Osteocyte (in vitro differentiated cells): ENCODE measurements around the gene SSTR5. TPM values are rescaled to one million over a fixed set of nuclear protein-coding genes. Genes with fewer than 3 reads are reported as not detected.

Source experiments
- DNase-seq: peaks from one replicate; pipeline ENCODE4 v3.0.0; 2021; ENCODE audit warnings: mixed read lengths; ENCODE audit not compliant: unreplicated experiment; ENCODE audit errors: extremely low spot score
- H3K27ac Mint-ChIP-seq: one replicate; pipeline ENCODE4 v1.8.0; 2021; ENCODE audit warnings: mild to moderate bottlenecking, mixed read lengths; ENCODE audit not compliant: unreplicated experiment
- H3K27me3 Mint-ChIP-seq: one replicate; pipeline ENCODE4 v1.8.0; 2021; ENCODE audit warnings: mixed read lengths; ENCODE audit not compliant: unreplicated experiment
- H3K36me3 Mint-ChIP-seq: one replicate; pipeline ENCODE4 v1.8.0; 2021; ENCODE audit warnings: mixed read lengths; ENCODE audit not compliant: unreplicated experiment
- H3K4me1 Mint-ChIP-seq: one replicate; pipeline ENCODE4 v1.8.0; 2021; ENCODE audit warnings: mixed read lengths; ENCODE audit not compliant: unreplicated experiment
- H3K4me3 Mint-ChIP-seq: one replicate; pipeline ENCODE4 v1.8.0; 2021; ENCODE audit warnings: mild to moderate bottlenecking, moderate library complexity, mixed read lengths; ENCODE audit not compliant: unreplicated experiment
- H3K9me3 Mint-ChIP-seq: one replicate; pipeline ENCODE4 v1.8.0; 2021; ENCODE audit warnings: mixed read lengths; ENCODE audit not compliant: unreplicated experiment
- CTCF ChIP-seq: fragments of 200-600 bp; sonication (generic); IDR thresholded peaks from 2 replicates; pipeline ENCODE4 v1.5.0; 2021; ENCODE audit warnings: antibody characterized with exemption, mild to moderate bottlenecking, moderate library complexity
- total RNA-seq: library from RNA; stranded (reverse); gene quantifications from 2 replicates; pipeline ENCODE4 v1.2.1, GENCODE V29; 2021

SSTR5 gene
- total RNA-seq, 1 donor from 2014 or later: not detected

GRCh38 chr16:1121009-1121408 is 48.5 kb downstream of the SSTR5 start:
- no peak for TF ChIP-seq CTCF
- no peak for DNase-seq
- Mint-ChIP-seq H3K4me1 (no peaks in the 10 kb centered on the region), H3K4me3 (no peak overlapping the region), H3K27me3 (no peaks in the 10 kb centered on the region), H3K27ac (no peak overlapping the region), H3K36me3 (no peaks in the 10 kb centered on the region), H3K9me3 (no peaks in the 10 kb centered on the region)

GRCh38 chr16:1121601-1122397 is 49.3 kb downstream of the SSTR5 start:
- no peak for TF ChIP-seq CTCF
- no peaks in the 10 kb centered on the region for H3K9me3 Mint-ChIP-seq
- H3K27me3 Mint-ChIP-seq: no peaks in the 10 kb centered on the region
- H3K4me3 Mint-ChIP-seq: no peak overlapping the region
- no peaks in the 10 kb centered on the region for H3K36me3 Mint-ChIP-seq
- no peaks in the 10 kb centered on the region for H3K4me1 Mint-ChIP-seq
- DNase-seq: no peak
- H3K27ac Mint-ChIP-seq: no peak overlapping the region

- Mint-ChIP-seq H3K27me3 (no peaks in the 10 kb centered on the region), H3K9me3 (no peaks in the 10 kb centered on the region), H3K4me1 (no peaks in the 10 kb centered on the region), H3K36me3 (no peaks in the 10 kb centered on the region), H3K4me3 (no peak overlapping the region), H3K27ac (no peak overlapping the region)
- TF ChIP-seq CTCF: no peak
- DNase-seq: no peak
Measured at GRCh38 chr16:1122398-1122765, 49.8 kb downstream of the SSTR5 start.

GRCh38 chr16:1123525-1124230 is 51.1 kb downstream of the SSTR5 start:
- TF ChIP-seq CTCF: no peak
- Mint-ChIP-seq H3K4me1 (no peaks in the 10 kb centered on the region), H3K9me3 (no peaks in the 10 kb centered on the region), H3K27ac (no peak overlapping the region), H3K27me3 (no peaks in the 10 kb centered on the region), H3K36me3 (no peaks in the 10 kb centered on the region), H3K4me3 (no peak overlapping the region)
- DNase-seq: no peak

GRCh38 chr16:1124291-1124690 is 51.7 kb downstream of the SSTR5 start:
- no peaks in the 10 kb centered on the region for H3K27me3 Mint-ChIP-seq
- H3K4me1 Mint-ChIP-seq: no peaks in the 10 kb centered on the region
- H3K27ac Mint-ChIP-seq: no peak overlapping the region
- no peaks in the 10 kb centered on the region for H3K36me3 Mint-ChIP-seq
- no peaks in the 10 kb centered on the region for H3K9me3 Mint-ChIP-seq
- no peak for DNase-seq
- no peak overlapping the region for H3K4me3 Mint-ChIP-seq
- no peak for TF ChIP-seq CTCF
